Measurements from ENCODE around the gene EDC3. TPM values are rescaled to one million over a fixed set of nuclear protein-coding genes. Genes with fewer than 3 reads are reported as not detected.

Gene EDC3
- total RNA-seq, 5 donors from 2014 or later (not counting 1 experiment from before 2014, with no cell fraction given): 31.8 to 49.4 (median 43.2) TPM

DNA sequence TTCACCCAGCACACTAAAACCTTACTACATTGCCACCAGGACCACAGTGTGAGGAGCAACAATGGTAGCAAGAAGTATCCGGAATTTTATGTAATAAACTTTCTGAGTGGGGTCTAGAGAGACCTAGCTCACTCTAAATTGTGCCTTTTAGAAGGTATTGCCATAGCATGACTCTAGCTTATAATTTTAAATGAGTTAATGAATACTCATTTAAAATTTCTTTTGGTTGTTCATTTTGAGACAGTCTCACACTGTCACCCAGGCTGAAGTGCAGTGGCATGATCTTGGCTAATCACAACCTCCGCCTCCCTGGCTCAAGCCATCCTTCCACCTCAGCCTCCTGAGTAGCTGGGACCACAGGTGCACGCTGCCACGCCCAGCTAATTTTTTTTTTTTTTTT is 26.2 kb downstream of the EDC3 start:
- no peak overlapping the region for H3K4me3 Mint-ChIP-seq
- no peak for ATAC-seq (replicated peaks in 1 of 4)
- Histone ChIP-seq H3K36me3 (ENCODE audit: control insufficient read depth in 2 of 2, extremely low read depth in 1 of 2, insufficient read depth in 1 of 2, low read length in 1 of 2) (peaks cover 0 to 32% of the 10 kb centered on the region in 2 donors), H3K27ac (ENCODE audit: low read length) (no peak overlapping the region), H3K27me3 (replicated peaks in 1 of 2; ENCODE audit: control insufficient read depth in 2 of 2, extremely low read depth in 1 of 2, insufficient read depth in 2 of 2, low read length in 1 of 2) (no peaks in the 10 kb centered on the region), H3K9me3 (no peaks in the 10 kb centered on the region), H3K4me3 (ENCODE audit: control insufficient read depth in 1 of 2, extremely low read depth in 1 of 2, low read length in 1 of 2) (no peak overlapping the region), H3K4me1 (ENCODE audit: control insufficient read depth in 1 of 2, extremely low read depth in 1 of 2, insufficient read depth in 2 of 2, low read length in 2 of 2) (no peaks in the 10 kb centered on the region)
- CTCF ChIA-PET: interaction anchor here in 1 of 2 donors (0.6 kb wide), 2 partner anchors 319 to 621 kb away, joined by 3 to 4 read pairs; no protein-coding TSS in a partner anchor
- DNase-seq: no peak
- H3K4me1 Mint-ChIP-seq: peaks cover 11 to 23% (median 18%) of the 10 kb centered on the region in 3 donors
- H3K27ac Mint-ChIP-seq: no peak overlapping the region
- POLR2A ChIA-PET: interaction anchor here in 1 of 2 donors (0.6 kb wide), 1 partner anchor 102 kb away, joined by 4 read pairs; no protein-coding TSS in a partner anchor
- WGBS (ENCODE audit: insufficient coverage): 80% methylated on average over 1 of the region's 4 CpGs
- H3K27me3 Mint-ChIP-seq: no peaks in the 10 kb centered on the region
- peaks cover 48% of the 10 kb centered on the region for H3K36me3 Mint-ChIP-seq
- no peaks in the 10 kb centered on the region for H3K9me3 Mint-ChIP-seq

DNA sequence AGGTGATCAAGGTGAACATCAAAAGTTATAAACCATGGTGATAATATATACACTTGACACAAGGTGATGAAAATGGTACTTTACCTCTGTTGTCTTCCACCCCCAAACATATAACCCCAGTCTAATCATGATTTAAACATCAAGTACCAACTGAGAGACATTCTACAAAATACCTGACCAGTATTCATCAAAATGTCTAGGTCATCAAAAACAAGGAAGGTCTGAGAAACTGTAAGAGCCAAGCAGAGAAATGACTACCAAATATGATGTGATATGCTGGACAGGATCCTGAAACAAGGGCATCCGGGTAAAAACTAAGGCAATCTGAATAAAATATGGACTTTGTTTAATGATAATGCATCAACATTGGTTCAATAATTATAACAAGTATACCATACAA is 27.8 kb downstream of the EDC3 start:
- Histone ChIP-seq H3K36me3 (ENCODE audit: control insufficient read depth in 2 of 2, extremely low read depth in 1 of 2, insufficient read depth in 1 of 2, low read length in 1 of 2) (peaks cover 0 to 23% of the 10 kb centered on the region in 2 donors), H3K27ac (ENCODE audit: low read length) (no peak overlapping the region), H3K27me3 (replicated peaks in 1 of 2; ENCODE audit: control insufficient read depth in 2 of 2, extremely low read depth in 1 of 2, insufficient read depth in 2 of 2, low read length in 1 of 2) (no peaks in the 10 kb centered on the region), H3K9me3 (no peaks in the 10 kb centered on the region), H3K4me1 (ENCODE audit: control insufficient read depth in 1 of 2, extremely low read depth in 1 of 2, insufficient read depth in 2 of 2, low read length in 2 of 2) (peaks cover 0 to 3% of the 10 kb centered on the region in 2 experiments), H3K4me3 (ENCODE audit: control insufficient read depth in 1 of 2, extremely low read depth in 1 of 2, low read length in 1 of 2) (no peak overlapping the region)
- ChIA-PET CTCF (no interaction called here), POLR2A (no interaction called here)
- H3K27me3 Mint-ChIP-seq: no peaks in the 10 kb centered on the region
- ATAC-seq (replicated peaks in 1 of 4): no peak
- H3K36me3 Mint-ChIP-seq: peaks cover 36% of the 10 kb centered on the region
- H3K4me3 Mint-ChIP-seq: no peak overlapping the region
- no peak overlapping the region for H3K27ac Mint-ChIP-seq
- no peak for DNase-seq
- H3K4me1 Mint-ChIP-seq: peaks cover 17 to 29% (median 28%) of the 10 kb centered on the region in 3 donors
- WGBS (ENCODE audit: insufficient coverage): no CpG with 5 or more reads among the region's 1 CpG
- no peaks in the 10 kb centered on the region for H3K9me3 Mint-ChIP-seq

DNA sequence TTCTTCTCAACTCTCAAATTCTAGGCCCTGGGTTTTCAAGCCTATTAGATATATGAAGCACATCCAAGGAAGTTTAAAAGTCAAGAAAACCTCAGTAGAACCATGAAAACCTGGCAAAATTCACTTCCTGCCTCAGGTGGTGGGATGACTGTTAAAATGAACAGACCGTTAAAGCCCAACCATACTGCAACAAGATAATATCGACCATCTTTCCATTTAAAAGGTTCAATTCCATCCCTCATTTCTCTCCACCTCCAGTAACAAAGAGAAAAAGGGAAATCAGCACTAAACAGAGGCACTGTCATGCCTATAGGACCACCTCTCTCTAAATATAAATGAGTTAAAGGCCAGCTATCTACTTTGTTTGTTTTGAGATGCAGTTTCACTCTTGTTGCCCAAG is 31.2 kb downstream of the EDC3 start:
- H3K9me3 Mint-ChIP-seq: no peaks in the 10 kb centered on the region
- H3K4me3 ChIP-seq (ENCODE audit: control insufficient read depth in 1 of 2, extremely low read depth in 1 of 2, low read length in 1 of 2): no peak overlapping the region
- H3K36me3 ChIP-seq (ENCODE audit: control insufficient read depth in 2 of 2, extremely low read depth in 1 of 2, insufficient read depth in 1 of 2, low read length in 1 of 2): peaks cover 0 to 5% of the 10 kb centered on the region in 2 donors
- ATAC-seq (replicated peaks in 1 of 4) (no peak), DNase-seq (no peak)
- ChIA-PET CTCF (no interaction called here), POLR2A (no interaction called here)
- H3K4me1 ChIP-seq (ENCODE audit: control insufficient read depth in 1 of 2, extremely low read depth in 1 of 2, insufficient read depth in 2 of 2, low read length in 2 of 2): peaks cover 0 to 3% of the 10 kb centered on the region in 2 experiments
- H3K4me3 Mint-ChIP-seq: no peak overlapping the region
- 70% methylated on average over 2 of the region's 2 CpGs for WGBS (ENCODE audit: insufficient coverage)
- no peak overlapping the region for H3K27ac Mint-ChIP-seq
- H3K4me1 Mint-ChIP-seq: peaks cover 26 to 31% (median 29%) of the 10 kb centered on the region in 3 donors
- peaks cover 24% of the 10 kb centered on the region for H3K36me3 Mint-ChIP-seq
- no peak overlapping the region for H3K27ac ChIP-seq (ENCODE audit: low read length)
- H3K9me3 ChIP-seq: no peaks in the 10 kb centered on the region
- H3K27me3 Mint-ChIP-seq: no peaks in the 10 kb centered on the region
- no peaks in the 10 kb centered on the region for H3K27me3 ChIP-seq (replicated peaks in 1 of 2; ENCODE audit: control insufficient read depth in 2 of 2, extremely low read depth in 1 of 2, insufficient read depth in 2 of 2, low read length in 1 of 2)

DNA sequence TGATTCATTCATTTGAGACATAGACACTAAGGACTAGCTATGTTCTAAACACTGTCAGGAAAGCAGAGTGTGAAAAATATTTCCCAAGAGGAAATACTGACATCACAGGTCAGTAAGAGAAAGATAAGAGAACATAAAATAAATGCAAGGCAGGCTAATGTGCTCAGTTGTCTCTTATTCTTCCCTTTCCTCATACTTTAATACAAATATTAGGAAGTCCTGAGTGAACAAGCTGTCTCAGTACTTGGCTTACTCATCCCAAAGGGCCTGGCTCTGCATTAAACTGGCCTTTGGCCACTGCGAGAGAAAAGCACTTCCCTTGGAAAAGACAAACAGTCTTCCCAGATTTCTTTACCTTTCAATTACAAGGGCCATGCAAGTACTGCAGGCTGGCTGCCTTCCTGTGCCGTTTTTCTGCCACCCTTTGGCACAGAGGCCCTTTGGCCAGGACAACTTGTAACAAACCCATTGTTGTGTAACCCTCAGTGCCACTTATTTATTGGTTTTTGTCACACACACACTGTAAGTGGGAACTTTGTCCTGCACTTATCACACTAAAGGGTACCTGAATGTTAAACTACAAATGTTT is 31.7 kb downstream of the EDC3 start:
- peaks cover 0 to 3% of the 10 kb centered on the region in 2 experiments for H3K4me1 ChIP-seq (ENCODE audit: control insufficient read depth in 1 of 2, extremely low read depth in 1 of 2, insufficient read depth in 2 of 2, low read length in 2 of 2)
- no peak for DNase-seq
- no peak overlapping the region for H3K4me3 ChIP-seq (ENCODE audit: control insufficient read depth in 1 of 2, extremely low read depth in 1 of 2, low read length in 1 of 2)
- WGBS (ENCODE audit: insufficient coverage): 95% methylated on average over 2 of the region's 2 CpGs
- no peaks in the 10 kb centered on the region for H3K27me3 ChIP-seq (replicated peaks in 1 of 2; ENCODE audit: control insufficient read depth in 2 of 2, extremely low read depth in 1 of 2, insufficient read depth in 2 of 2, low read length in 1 of 2)
- Mint-ChIP-seq H3K4me3 (no peak overlapping the region), H3K27me3 (no peaks in the 10 kb centered on the region), H3K4me1 (peaks cover 26 to 31% (median 29%) of the 10 kb centered on the region in 3 donors), H3K36me3 (peaks cover 24% of the 10 kb centered on the region), H3K27ac (no peak overlapping the region), H3K9me3 (no peaks in the 10 kb centered on the region)
- H3K36me3 ChIP-seq (ENCODE audit: control insufficient read depth in 2 of 2, extremely low read depth in 1 of 2, insufficient read depth in 1 of 2, low read length in 1 of 2): peaks cover 0 to 3% of the 10 kb centered on the region in 2 donors
- no peak overlapping the region for H3K27ac ChIP-seq (ENCODE audit: low read length)
- ATAC-seq (replicated peaks in 1 of 4): no peak
- ChIA-PET CTCF (interaction anchor here (0.6 to 0.7 kb wide), 2 partner anchors 15 to 51 kb away, joined by 3 to 5 read pairs; no protein-coding TSS in a partner anchor), POLR2A (no interaction called here)
- no peaks in the 10 kb centered on the region for H3K9me3 ChIP-seq

DNA sequence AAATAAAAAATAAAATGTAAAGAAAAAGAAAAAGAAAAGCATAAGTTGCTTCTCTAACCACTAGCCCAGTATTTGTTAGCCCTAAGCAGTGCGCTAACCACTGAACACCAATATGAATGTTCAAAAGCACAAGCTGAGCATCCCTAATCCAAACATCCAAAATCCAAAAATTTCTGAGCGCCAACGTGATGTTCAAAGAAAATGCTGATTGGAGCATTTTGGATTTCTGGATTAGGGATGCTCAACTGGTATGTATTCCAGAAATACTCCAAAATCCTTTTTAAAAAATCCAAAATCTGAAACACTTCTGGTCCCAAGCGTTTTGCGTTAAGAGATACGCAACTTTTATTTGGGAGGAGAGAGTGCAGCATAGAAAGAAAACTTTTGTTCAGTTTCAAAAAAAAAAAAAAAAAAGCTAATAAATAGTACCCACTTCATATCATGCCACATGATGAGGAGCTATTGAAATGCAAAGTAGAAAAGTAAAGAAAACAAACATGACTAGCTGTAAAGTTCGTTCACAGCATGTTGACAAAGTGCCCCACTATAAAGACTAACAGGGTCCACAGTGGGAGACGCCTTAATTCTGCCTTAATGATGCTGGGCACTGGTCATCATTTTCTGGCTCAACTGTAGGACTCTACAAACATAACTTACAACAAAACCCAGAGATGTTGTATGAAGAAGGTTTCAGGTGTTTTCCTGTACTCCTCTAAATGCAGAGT is 32.4 kb downstream of the EDC3 start:
- peaks cover 0 to 3% of the 10 kb centered on the region in 2 experiments for H3K4me1 ChIP-seq (ENCODE audit: control insufficient read depth in 1 of 2, extremely low read depth in 1 of 2, insufficient read depth in 2 of 2, low read length in 2 of 2)
- H3K36me3 Mint-ChIP-seq: peaks cover 23% of the 10 kb centered on the region
- H3K27ac ChIP-seq (ENCODE audit: low read length): no peak overlapping the region
- H3K4me1 Mint-ChIP-seq: peaks cover 26 to 31% (median 29%) of the 10 kb centered on the region in 3 donors
- WGBS (ENCODE audit: insufficient coverage): 86% methylated on average over 2 of the region's 8 CpGs
- DNase-seq (no peak), ATAC-seq (replicated peaks in 1 of 4) (no peak)
- CTCF ChIA-PET: interaction anchor here (0.6 to 0.7 kb wide), 2 partner anchors 14 to 51 kb away, joined by 3 to 5 read pairs; no protein-coding TSS in a partner anchor
- H3K9me3 ChIP-seq: no peaks in the 10 kb centered on the region
- H3K27ac Mint-ChIP-seq: no peak overlapping the region
- no peaks in the 10 kb centered on the region for H3K27me3 ChIP-seq (replicated peaks in 1 of 2; ENCODE audit: control insufficient read depth in 2 of 2, extremely low read depth in 1 of 2, insufficient read depth in 2 of 2, low read length in 1 of 2)
- H3K4me3 Mint-ChIP-seq: no peak overlapping the region
- POLR2A ChIA-PET: no interaction called here
- no peak overlapping the region for H3K4me3 ChIP-seq (ENCODE audit: control insufficient read depth in 1 of 2, extremely low read depth in 1 of 2, low read length in 1 of 2)
- H3K36me3 ChIP-seq (ENCODE audit: control insufficient read depth in 2 of 2, extremely low read depth in 1 of 2, insufficient read depth in 1 of 2, low read length in 1 of 2): peaks cover 0 to 3% of the 10 kb centered on the region in 2 donors
- no peaks in the 10 kb centered on the region for H3K9me3 Mint-ChIP-seq
- no peaks in the 10 kb centered on the region for H3K27me3 Mint-ChIP-seq

DNA sequence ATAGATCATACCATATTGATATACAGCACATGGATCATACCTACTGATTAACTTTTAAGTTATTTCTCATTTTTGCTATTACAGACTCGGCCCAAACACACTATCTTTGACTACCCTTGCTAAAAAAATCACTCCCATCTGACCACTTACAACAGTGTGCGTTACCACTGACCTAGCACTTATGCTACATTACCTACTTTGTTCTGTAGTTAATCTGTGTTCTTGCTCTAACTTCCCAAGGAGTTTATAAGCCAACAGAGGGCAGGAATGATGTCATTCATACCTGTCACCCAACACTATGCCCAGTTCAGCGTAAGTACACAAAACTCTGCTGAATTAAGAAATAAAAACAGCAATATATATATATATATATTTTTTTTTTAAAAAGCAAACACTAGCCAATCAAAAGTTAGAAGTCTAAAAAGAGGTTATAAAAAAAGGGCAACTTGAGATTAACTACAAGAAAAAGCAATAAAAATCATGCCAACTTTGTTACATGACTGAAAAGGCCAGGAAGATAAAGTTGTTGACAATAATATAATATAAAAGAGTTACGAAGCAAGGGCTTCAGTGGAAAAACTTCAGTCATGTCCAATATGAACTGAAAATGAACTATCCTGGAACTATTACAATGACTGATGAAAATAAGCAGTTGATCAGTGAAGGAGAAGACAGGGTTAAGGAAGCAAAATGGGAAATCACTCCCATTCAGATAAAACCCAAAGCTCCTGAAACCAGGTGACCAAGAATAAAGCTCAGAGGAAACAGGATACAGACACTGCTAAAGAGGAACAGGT is 33.6 kb downstream of the EDC3 start:
- POLR2A ChIA-PET: no interaction called here
- no peaks in the 10 kb centered on the region for H3K27me3 Mint-ChIP-seq
- Histone ChIP-seq H3K36me3 (ENCODE audit: control insufficient read depth in 2 of 2, extremely low read depth in 1 of 2, insufficient read depth in 1 of 2, low read length in 1 of 2) (no peaks in the 10 kb centered on the region), H3K4me3 (ENCODE audit: control insufficient read depth in 1 of 2, extremely low read depth in 1 of 2, low read length in 1 of 2) (no peak overlapping the region), H3K9me3 (no peaks in the 10 kb centered on the region), H3K27me3 (replicated peaks in 1 of 2; ENCODE audit: control insufficient read depth in 2 of 2, extremely low read depth in 1 of 2, insufficient read depth in 2 of 2, low read length in 1 of 2) (no peaks in the 10 kb centered on the region), H3K27ac (ENCODE audit: low read length) (no peak overlapping the region), H3K4me1 (ENCODE audit: control insufficient read depth in 1 of 2, extremely low read depth in 1 of 2, insufficient read depth in 2 of 2, low read length in 2 of 2) (peaks cover 0 to 3% of the 10 kb centered on the region in 2 experiments)
- no peak for ATAC-seq (replicated peaks in 1 of 4)
- CTCF ChIA-PET: no interaction called here
- H3K36me3 Mint-ChIP-seq: peaks cover 14% of the 10 kb centered on the region
- H3K27ac Mint-ChIP-seq: peak overlapping the region in 1 of 2 donors; percentile 55
- H3K4me1 Mint-ChIP-seq: peaks cover 29 to 38% (median 33%) of the 10 kb centered on the region in 3 donors
- DNase-seq: no peak
- 40% methylated on average over 1 of the region's 4 CpGs for WGBS (ENCODE audit: insufficient coverage)
- no peak overlapping the region for H3K4me3 Mint-ChIP-seq
- H3K9me3 Mint-ChIP-seq: no peaks in the 10 kb centered on the region
